Measurements from ENCODE around the gene SELL.
"Not testable (repeated sequence)": the region's sequence is repeated elsewhere in the genome, so short reads cannot be mapped to it uniquely, and the experiment has no call there.

The SELL gene

GRCh38 chr1:169711469-169712308 lies at the start of gene SELL:
SELL (minus strand) TSS chr1:169711620; CDS start chr1:169711498, 122 bp downstream.
- DNase-seq = peak; percentile 24 to 70

- DNase-seq = no peak
These were observed 47.6 kb upstream of the SELL start for GRCh38 chr1:169759038-169759437.

- DNase-seq = no peak
These were observed 42.1 kb upstream of the SELL start for GRCh38 chr1:169753549-169753948.

GRCh38 chr1:169750041-169750440 lies 38.6 kb upstream of the SELL start:
- DNase-seq = no peak

- DNase-seq = no peak
These were observed 35.1 kb upstream of the SELL start for GRCh38 chr1:169746550-169746949.

GRCh38 chr1:169745015-169745861 lies 33.8 kb upstream of the SELL start:
- no peak for DNase-seq

GRCh38 chr1:169741666-169742394 lies 30.4 kb upstream of the SELL start:
- no peak for DNase-seq

GRCh38 chr1:169739980-169740379 lies 28.6 kb upstream of the SELL start:
- DNase-seq = no peak

- no peak for DNase-seq
These were observed 22.5 kb upstream of the SELL start, which contains the start of gene SELE for GRCh38 chr1:169733924-169734323. SELE (minus strand) TSS chr1:169734079; CDS start chr1:169733612, 467 bp downstream.

- DNase-seq = peak in 1 of 2 experiments; percentile 18
These were observed 20.0 kb upstream of the SELL start for GRCh38 chr1:169731446-169731845.

GRCh38 chr1:169729991-169730390 lies 18.6 kb upstream of the SELL start:
- DNase-seq = no peak

- no peak for DNase-seq
These were observed 15.9 kb upstream of the SELL start for GRCh38 chr1:169727307-169727706.

- no peak for DNase-seq
These were observed 15.4 kb upstream of the SELL start for GRCh38 chr1:169726851-169727250.

GRCh38 chr1:169725930-169726329 lies 14.5 kb upstream of the SELL start:
- no peak for DNase-seq

GRCh38 chr1:169724168-169724567 lies 12.7 kb upstream of the SELL start:
- DNase-seq = no peak

- DNase-seq = no peak
These were observed 12.3 kb upstream of the SELL start for GRCh38 chr1:169723763-169724162.

- no peak for DNase-seq
These were observed 11.4 kb upstream of the SELL start for GRCh38 chr1:169722779-169723178.

GRCh38 chr1:169715100-169715499 lies 3.7 kb upstream of the SELL start:
- not testable (repeated sequence) for DNase-seq

GRCh38 chr1:169713090-169713489 lies 1.7 kb upstream of the SELL start:
- not testable (repeated sequence) for DNase-seq

GRCh38 chr1:169712309-169712631 lies 850 bp upstream of the SELL start:
- DNase-seq = no peak

- no peak for DNase-seq
These were observed 2.8 kb downstream of the SELL start for GRCh38 chr1:169708647-169709046.

GRCh38 chr1:169707912-169708604 lies 3.4 kb downstream of the SELL start:
- DNase-seq = no peak

- no peak for DNase-seq
These were observed 6.6 kb downstream of the SELL start for GRCh38 chr1:169704797-169705196.

All from NCI-H446 (cell line).